ENCODE data around the gene ELMOD3.
"Not testable (repeated sequence)": the region's sequence is repeated elsewhere in the genome, so short reads cannot be mapped to it uniquely, and the experiment has no call there.

ELMOD3 gene

GRCh38 chr2:85330839-85331636, 23.5 kb upstream of the ELMOD3 start:
- Histone ChIP-seq H2AFZ (ENCODE audit: insufficient read depth, low read length, poor library complexity) (no peak overlapping the region), H3K4me2 (ENCODE audit: low read length) (no peak overlapping the region), H4K91ac (ENCODE audit: low read depth, low read length) (no peak overlapping the region), H3K27ac (ENCODE audit: low read depth, low read length) (no peak overlapping the region), H4K8ac (ENCODE audit: low read depth, low read length) (no peak overlapping the region), H4K12ac (ENCODE audit: low read depth, low read length) (no peak overlapping the region), H3K4me1 (ENCODE audit: control insufficient read depth in 1 of 2, insufficient read depth in 2 of 2, low read length in 2 of 2) (peaks cover 10 to 11% of the 10 kb centered on the region in 2 experiments), H3K9ac (ENCODE audit: low read length) (no peak overlapping the region), H3K27me3 (ENCODE audit: insufficient read depth, low read length) (no peaks in the 10 kb centered on the region), H3K79me2 (ENCODE audit: control insufficient read depth, insufficient read depth, low read length, poor library complexity) (peaks cover 12% of the 10 kb centered on the region), H3K79me1 (ENCODE audit: low read length) (peaks cover 5% of the 10 kb centered on the region), H3K18ac (ENCODE audit: low read length) (no peak overlapping the region), H2BK12ac (ENCODE audit: low read length) (no peak overlapping the region), H3K36me3 (ENCODE audit: control insufficient read depth in 1 of 2, insufficient read depth in 2 of 2, low read length in 2 of 2) (peaks cover 0 to 4% of the 10 kb centered on the region in 2 experiments), H3K14ac (ENCODE audit: low read length) (no peak overlapping the region), H2AK5ac (ENCODE audit: low read length) (no peak overlapping the region), H2BK5ac (ENCODE audit: low read depth, low read length, poor library complexity) (no peak overlapping the region), H2BK120ac (ENCODE audit: insufficient read depth, low read length, poor library complexity) (no peak overlapping the region), H3K23ac (ENCODE audit: low read length) (no peak overlapping the region), H3K9me3 (ENCODE audit: insufficient read depth, low read depth, low read length) (no peaks in the 10 kb centered on the region), H3K4me3 (ENCODE audit: low read depth, low read length) (no peak overlapping the region), H3K4ac (ENCODE audit: low read depth, low read length) (no peak overlapping the region)
- no peak for DNase-seq
- no CpG with 5 or more reads among the region's 13 CpGs for WGBS (ENCODE audit: extremely low coverage, insufficient coverage, insufficient read length)

DNA sequence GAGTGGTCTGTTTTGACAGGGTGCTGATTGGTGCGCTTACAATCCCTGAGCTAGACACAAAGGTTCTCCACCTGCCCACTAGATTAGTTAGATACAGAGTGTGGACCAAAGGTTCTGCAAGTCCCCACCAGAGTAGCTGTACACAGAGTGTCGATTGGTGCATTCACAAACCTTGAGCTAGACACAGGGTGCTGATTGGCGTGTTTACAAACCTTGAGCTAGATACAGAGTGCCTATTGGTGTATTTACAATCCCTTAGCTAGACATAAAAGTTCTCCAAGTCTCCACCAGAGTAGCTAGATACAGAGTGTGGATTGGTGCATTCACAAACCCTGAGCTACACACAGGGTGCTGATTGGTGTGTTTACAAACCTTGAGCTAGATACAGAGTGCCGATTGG, 20.7 kb upstream of the ELMOD3 start:
- H3K36me3 ChIP-seq (ENCODE audit: control insufficient read depth in 1 of 2, insufficient read depth in 2 of 2, low read length in 2 of 2); H2BK120ac ChIP-seq (ENCODE audit: insufficient read depth, low read length, poor library complexity); H3K23ac ChIP-seq (ENCODE audit: low read length); H3K4me3 ChIP-seq (ENCODE audit: low read depth, low read length); H4K8ac ChIP-seq (ENCODE audit: low read depth, low read length); H3K9ac ChIP-seq (ENCODE audit: low read length); H4K91ac ChIP-seq (ENCODE audit: low read depth, low read length); DNase-seq; H4K12ac ChIP-seq (ENCODE audit: low read depth, low read length); H3K27me3 ChIP-seq (ENCODE audit: insufficient read depth, low read length); H3K9me3 ChIP-seq (ENCODE audit: insufficient read depth, low read depth, low read length); H2BK5ac ChIP-seq (ENCODE audit: low read depth, low read length, poor library complexity); H3K79me2 ChIP-seq (ENCODE audit: control insufficient read depth, insufficient read depth, low read length, poor library complexity); H3K4me2 ChIP-seq (ENCODE audit: low read length); H3K18ac ChIP-seq (ENCODE audit: low read length); H3K4me1 ChIP-seq (ENCODE audit: control insufficient read depth in 1 of 2, insufficient read depth in 2 of 2, low read length in 2 of 2); H2AK5ac ChIP-seq (ENCODE audit: low read length); H3K79me1 ChIP-seq (ENCODE audit: low read length); H3K4ac ChIP-seq (ENCODE audit: low read depth, low read length); H3K14ac ChIP-seq (ENCODE audit: low read length); H2AFZ ChIP-seq (ENCODE audit: insufficient read depth, low read length, poor library complexity); H2BK12ac ChIP-seq (ENCODE audit: low read length); H3K27ac ChIP-seq (ENCODE audit: low read depth, low read length): not testable (repeated sequence)
- no CpG with 5 or more reads among the region's 4 CpGs for WGBS (ENCODE audit: extremely low coverage, insufficient coverage, insufficient read length)

DNA sequence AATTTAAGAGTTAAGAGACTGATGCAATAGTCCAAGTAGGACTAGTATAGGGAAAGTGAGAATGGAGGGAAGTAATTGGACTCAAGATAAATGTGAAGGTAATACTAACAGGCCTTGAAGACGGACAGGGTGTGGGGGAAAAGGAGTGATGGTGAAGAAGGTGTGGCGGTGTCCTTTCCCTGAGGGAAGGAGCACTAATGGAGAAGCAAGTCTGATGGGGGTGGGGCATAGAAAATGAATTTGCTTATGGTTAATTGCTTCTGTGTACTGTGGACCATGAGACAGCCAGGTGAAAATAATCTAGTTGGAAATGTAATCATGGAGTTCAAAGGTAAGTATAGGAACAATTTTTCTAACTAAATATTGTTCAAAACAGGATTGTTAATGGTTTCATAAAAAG, 19.6 kb upstream of the ELMOD3 start:
- Histone ChIP-seq H4K8ac (ENCODE audit: low read depth, low read length) (no peak overlapping the region), H3K4ac (ENCODE audit: low read depth, low read length) (no peak overlapping the region), H3K79me1 (ENCODE audit: low read length) (no peaks in the 10 kb centered on the region), H2AFZ (ENCODE audit: insufficient read depth, low read length, poor library complexity) (no peak overlapping the region), H3K4me3 (ENCODE audit: low read depth, low read length) (no peak overlapping the region), H3K9ac (ENCODE audit: low read length) (no peak overlapping the region), H3K18ac (ENCODE audit: low read length) (no peak overlapping the region), H3K27me3 (ENCODE audit: insufficient read depth, low read length) (no peaks in the 10 kb centered on the region), H3K36me3 (ENCODE audit: control insufficient read depth in 1 of 2, insufficient read depth in 2 of 2, low read length in 2 of 2) (no peaks in the 10 kb centered on the region), H3K23ac (ENCODE audit: low read length) (no peak overlapping the region), H3K4me1 (ENCODE audit: control insufficient read depth in 1 of 2, insufficient read depth in 2 of 2, low read length in 2 of 2) (no peaks in the 10 kb centered on the region), H2BK12ac (ENCODE audit: low read length) (no peak overlapping the region), H3K79me2 (ENCODE audit: control insufficient read depth, insufficient read depth, low read length, poor library complexity) (no peaks in the 10 kb centered on the region), H3K27ac (ENCODE audit: low read depth, low read length) (no peak overlapping the region), H4K12ac (ENCODE audit: low read depth, low read length) (no peak overlapping the region), H4K91ac (ENCODE audit: low read depth, low read length) (no peak overlapping the region), H2BK120ac (ENCODE audit: insufficient read depth, low read length, poor library complexity) (no peak overlapping the region), H3K4me2 (ENCODE audit: low read length) (no peak overlapping the region), H3K14ac (ENCODE audit: low read length) (no peak overlapping the region), H2BK5ac (ENCODE audit: low read depth, low read length, poor library complexity) (no peak overlapping the region), H2AK5ac (ENCODE audit: low read length) (no peak overlapping the region), H3K9me3 (ENCODE audit: insufficient read depth, low read depth, low read length) (no peaks in the 10 kb centered on the region)
- WGBS (ENCODE audit: extremely low coverage, insufficient coverage, insufficient read length), result no CpG with 5 or more reads among the region's 2 CpGs
- DNase-seq, result no peak

DNA sequence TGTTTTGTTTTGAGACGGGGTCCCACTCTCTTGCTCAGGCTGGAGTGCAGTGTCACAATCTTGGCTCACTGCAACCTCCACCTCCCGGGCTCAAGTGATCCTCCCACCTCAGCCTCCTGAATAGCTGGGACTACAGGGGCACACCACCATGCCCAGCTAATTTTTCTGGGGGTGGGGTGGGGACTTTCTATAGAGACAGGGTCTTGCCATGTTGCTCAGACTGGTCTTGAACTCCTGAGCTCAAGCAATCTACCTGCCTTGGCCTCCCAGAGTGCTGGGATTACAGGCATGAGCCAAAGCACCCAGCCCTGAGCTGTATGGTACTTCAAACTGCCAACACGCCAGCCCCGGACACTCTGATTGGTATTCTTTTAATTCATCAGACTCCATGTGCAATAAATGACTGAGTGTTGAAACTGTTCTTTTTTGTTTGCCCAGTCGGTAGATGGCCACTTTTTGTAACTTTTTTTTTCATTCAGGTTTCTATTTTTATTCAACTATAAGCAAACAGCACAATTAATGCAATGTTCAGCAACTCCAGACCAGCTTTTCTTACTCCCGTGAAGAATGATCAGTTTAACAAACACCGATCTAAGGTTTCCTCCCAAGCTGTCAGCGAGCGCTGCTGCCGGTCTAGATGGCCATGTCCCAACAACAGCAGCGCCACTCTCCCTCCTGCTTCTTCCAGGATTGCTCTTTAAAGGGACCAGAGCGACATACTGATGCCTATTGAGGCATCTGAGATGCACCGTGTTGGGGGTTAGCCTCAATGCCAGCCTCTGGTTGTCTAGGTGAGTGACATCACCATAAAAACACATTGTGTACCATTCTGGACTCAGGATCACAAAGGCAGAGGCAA, 14.3 kb upstream of the ELMOD3 start:
- H3K79me1 ChIP-seq (ENCODE audit: low read length), result no peaks in the 10 kb centered on the region
- no peak overlapping the region for H4K8ac ChIP-seq (ENCODE audit: low read depth, low read length)
- H3K27me3 ChIP-seq (ENCODE audit: insufficient read depth, low read length), result no peaks in the 10 kb centered on the region
- no peak overlapping the region for H4K91ac ChIP-seq (ENCODE audit: low read depth, low read length)
- H3K4me1 ChIP-seq (ENCODE audit: control insufficient read depth in 1 of 2, insufficient read depth in 2 of 2, low read length in 2 of 2), result no peaks in the 10 kb centered on the region
- H2BK120ac ChIP-seq (ENCODE audit: insufficient read depth, low read length, poor library complexity), result no peak overlapping the region
- H3K36me3 ChIP-seq (ENCODE audit: control insufficient read depth in 1 of 2, insufficient read depth in 2 of 2, low read length in 2 of 2), result peaks cover 16 to 20% of the 10 kb centered on the region in 2 experiments
- no peak for DNase-seq
- no peak overlapping the region for H2AFZ ChIP-seq (ENCODE audit: insufficient read depth, low read length, poor library complexity)
- WGBS (ENCODE audit: extremely low coverage, insufficient coverage, insufficient read length), result no CpG with 5 or more reads among the region's 13 CpGs
- no peak overlapping the region for H3K18ac ChIP-seq (ENCODE audit: low read length)
- no peak overlapping the region for H3K27ac ChIP-seq (ENCODE audit: low read depth, low read length)
- no peak overlapping the region for H3K4ac ChIP-seq (ENCODE audit: low read depth, low read length)
- no peak overlapping the region for H3K4me3 ChIP-seq (ENCODE audit: low read depth, low read length)
- H4K12ac ChIP-seq (ENCODE audit: low read depth, low read length), result no peak overlapping the region
- H3K23ac ChIP-seq (ENCODE audit: low read length), result no peak overlapping the region
- no peaks in the 10 kb centered on the region for H3K79me2 ChIP-seq (ENCODE audit: control insufficient read depth, insufficient read depth, low read length, poor library complexity)
- no peak overlapping the region for H3K14ac ChIP-seq (ENCODE audit: low read length)
- no peak overlapping the region for H3K4me2 ChIP-seq (ENCODE audit: low read length)
- H2BK12ac ChIP-seq (ENCODE audit: low read length), result no peak overlapping the region
- H3K9ac ChIP-seq (ENCODE audit: low read length), result no peak overlapping the region
- no peak overlapping the region for H2BK5ac ChIP-seq (ENCODE audit: low read depth, low read length, poor library complexity)
- H3K9me3 ChIP-seq (ENCODE audit: insufficient read depth, low read depth, low read length), result no peaks in the 10 kb centered on the region
- H2AK5ac ChIP-seq (ENCODE audit: low read length), result no peak overlapping the region

All from trophoblast cell (in vitro differentiated cells and primary cell).